ENCODE data around the gene ERP44.

The ERP44 gene

GRCh38 chr9:99936947-99937587 lies 161.7 kb downstream of the ERP44 start:
- no peak for DNase-seq (ENCODE audit: low read depth)

GRCh38 chr9:99931155-99931840 lies 167.5 kb downstream of the ERP44 start:
- no peak for DNase-seq (ENCODE audit: low read depth)

GRCh38 chr9:99929652-99930051 lies 169.1 kb downstream of the ERP44 start:
- DNase-seq (ENCODE audit: low read depth) = no peak

All from stromal cell of bone marrow (primary cell).